Right lobe of liver (tissue), 4 donors: ENCODE results near the gene IL18BP.

Source experiments
- POLR2A ChIP-seq: fragments of 450-650 bp; IDR thresholded peaks from one replicate; pipeline ENCODE4 v1.6.1; 2017; ENCODE audit warnings: antibody characterized with exemption, mild to moderate bottlenecking
- TF ChIP-seq, protein P1 (sequence below), 4 donors: fragments of 200-600 bp in 3 of 4; fragments of 450-650 bp in 1 of 4; IDR thresholded peaks; one replicate each; pipeline versions ENCODE4 v1.5.1 to v1.8.0; 2016 to 2022; ENCODE audit warnings: antibody characterized with exemption in 4 of 4, mild to moderate bottlenecking in 2 of 4
- donor health status: DM: no; HTN: no; CAD: no.
- donor health status: DM: no; HTN: no; CAD: no.
- donor health status: DM: no; HTN: yes; CAD: no.

DNA sequence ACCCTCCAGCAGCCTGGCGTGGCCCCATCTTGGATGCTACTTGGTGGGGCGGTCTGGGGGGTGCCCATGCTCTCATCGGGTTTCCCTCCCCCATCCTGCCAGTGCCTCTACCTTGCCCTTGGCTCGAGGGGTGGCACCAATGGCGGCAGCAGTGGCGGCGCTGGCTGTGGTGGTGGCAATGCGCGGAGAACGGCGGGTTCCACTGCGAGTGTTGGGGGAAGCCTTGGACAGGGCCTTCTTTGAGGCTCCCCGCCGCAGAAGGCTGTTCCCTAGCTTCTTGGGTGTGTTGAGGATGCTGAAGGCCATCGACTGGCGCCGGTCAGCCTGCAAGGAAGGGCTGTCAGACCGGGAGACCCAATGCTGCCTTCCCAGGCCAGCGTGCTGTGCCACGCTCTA is 5.1 kb downstream of the IL18BP start:
- no peak for TF ChIP-seq POLR2A
- TF ChIP-seq, protein P1, sequence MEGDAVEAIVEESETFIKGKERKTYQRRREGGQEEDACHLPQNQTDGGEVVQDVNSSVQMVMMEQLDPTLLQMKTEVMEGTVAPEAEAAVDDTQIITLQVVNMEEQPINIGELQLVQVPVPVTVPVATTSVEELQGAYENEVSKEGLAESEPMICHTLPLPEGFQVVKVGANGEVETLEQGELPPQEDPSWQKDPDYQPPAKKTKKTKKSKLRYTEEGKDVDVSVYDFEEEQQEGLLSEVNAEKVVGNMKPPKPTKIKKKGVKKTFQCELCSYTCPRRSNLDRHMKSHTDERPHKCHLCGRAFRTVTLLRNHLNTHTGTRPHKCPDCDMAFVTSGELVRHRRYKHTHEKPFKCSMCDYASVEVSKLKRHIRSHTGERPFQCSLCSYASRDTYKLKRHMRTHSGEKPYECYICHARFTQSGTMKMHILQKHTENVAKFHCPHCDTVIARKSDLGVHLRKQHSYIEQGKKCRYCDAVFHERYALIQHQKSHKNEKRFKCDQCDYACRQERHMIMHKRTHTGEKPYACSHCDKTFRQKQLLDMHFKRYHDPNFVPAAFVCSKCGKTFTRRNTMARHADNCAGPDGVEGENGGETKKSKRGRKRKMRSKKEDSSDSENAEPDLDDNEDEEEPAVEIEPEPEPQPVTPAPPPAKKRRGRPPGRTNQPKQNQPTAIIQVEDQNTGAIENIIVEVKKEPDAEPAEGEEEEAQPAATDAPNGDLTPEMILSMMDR (IDR thresholded peaks at IDR 0.05): no peak
